ENCODE results near the gene TSPAN17. TPM values are rescaled to one million over a fixed set of nuclear protein-coding genes. Genes with fewer than 3 reads are reported as not detected.

TSPAN17 gene
- total and polyA plus RNA-seq, 2 experiments from 2014 or later: 11.7 to 52.1 TPM

DNA sequence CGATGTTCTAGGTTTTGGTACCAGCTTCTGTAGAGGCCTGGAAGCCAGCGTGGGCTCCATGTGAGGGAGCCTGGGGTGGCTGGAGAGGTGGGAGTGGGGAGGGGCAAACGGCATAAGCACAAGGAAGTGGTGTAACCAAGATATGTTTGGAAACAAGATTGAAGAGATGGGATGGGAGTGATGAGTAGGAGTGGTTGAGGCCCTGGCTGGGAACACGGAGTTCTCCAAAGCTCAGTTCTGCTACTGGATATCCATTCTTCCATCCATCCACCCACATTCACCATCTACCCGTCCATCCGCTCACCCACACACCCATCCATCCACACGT lies 12.2 kb downstream of the TSPAN17 start:
- Histone ChIP-seq H2AFZ (no peak overlapping the region), H3K4me2 (no peak overlapping the region), H4K20me1 (replicated peaks; ENCODE audit: insufficient read depth) (no peaks in the 10 kb centered on the region), H3K9me2 (ENCODE audit: insufficient read depth) (no peaks in the 10 kb centered on the region), H3K27ac (ENCODE audit: low read depth) (no peak overlapping the region), H3K79me2 (replicated peaks; ENCODE audit: insufficient read depth) (no peaks in the 10 kb centered on the region), H3F3A (replicated peaks; ENCODE audit: low read depth) (0 out of 2 replicates have a peak, but pooled peaks cover 6% of the 10 kb centered on the region), H3K4me1 (ENCODE audit: insufficient read depth) (no peaks in the 10 kb centered on the region; the same call in 1 of the 2 replicates), H3K36me3 (ENCODE audit: insufficient read depth) (no peaks in the 10 kb centered on the region), H3K27me3 (ENCODE audit: insufficient read depth) (no peaks in the 10 kb centered on the region), H3K4me3 (no peak overlapping the region)
- Mint-ChIP-seq H3K27ac (no peak overlapping the region), H3K4me3 (no peak overlapping the region), H3K4me1 (peaks cover 15% of the 10 kb centered on the region), H3K9me3 (no peaks in the 10 kb centered on the region), H3K27me3 (ENCODE audit: insufficient read depth, low read depth, poor library complexity) (peaks cover 6% of the 10 kb centered on the region), H3K36me3 (ENCODE audit: low read depth) (no peaks in the 10 kb centered on the region)
- ATAC-seq (no peak), DNase-seq (ENCODE audit: low spot score) (no peak)
- TF ChIP-seq POLR2AphosphoS5 (IDR thresholded peaks at IDR 0.05; ENCODE audit: low read depth): no peak
- no peak for TF ChIP-seq ZNF331 (CRISPR knock-in tag; IDR thresholded peaks at IDR 0.05; ENCODE audit: low read depth)
- no peak for TF ChIP-seq JUNB (IDR thresholded peaks at IDR 0.05; ENCODE audit: unreplicated experiment)
- TF ChIP-seq, protein P1, sequence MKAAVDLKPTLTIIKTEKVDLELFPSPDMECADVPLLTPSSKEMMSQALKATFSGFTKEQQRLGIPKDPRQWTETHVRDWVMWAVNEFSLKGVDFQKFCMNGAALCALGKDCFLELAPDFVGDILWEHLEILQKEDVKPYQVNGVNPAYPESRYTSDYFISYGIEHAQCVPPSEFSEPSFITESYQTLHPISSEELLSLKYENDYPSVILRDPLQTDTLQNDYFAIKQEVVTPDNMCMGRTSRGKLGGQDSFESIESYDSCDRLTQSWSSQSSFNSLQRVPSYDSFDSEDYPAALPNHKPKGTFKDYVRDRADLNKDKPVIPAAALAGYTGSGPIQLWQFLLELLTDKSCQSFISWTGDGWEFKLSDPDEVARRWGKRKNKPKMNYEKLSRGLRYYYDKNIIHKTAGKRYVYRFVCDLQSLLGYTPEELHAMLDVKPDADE (IDR thresholded peaks at IDR 0.05): no peak
- no peak for TF ChIP-seq STAT1 (IDR thresholded peaks at IDR 0.05; ENCODE audit: unreplicated experiment)
- TF ChIP-seq CREB1 (CRISPR knock-in tag; IDR thresholded peaks at IDR 0.05; ENCODE audit: low read depth): no peak
- TF ChIP-seq, protein P2, sequence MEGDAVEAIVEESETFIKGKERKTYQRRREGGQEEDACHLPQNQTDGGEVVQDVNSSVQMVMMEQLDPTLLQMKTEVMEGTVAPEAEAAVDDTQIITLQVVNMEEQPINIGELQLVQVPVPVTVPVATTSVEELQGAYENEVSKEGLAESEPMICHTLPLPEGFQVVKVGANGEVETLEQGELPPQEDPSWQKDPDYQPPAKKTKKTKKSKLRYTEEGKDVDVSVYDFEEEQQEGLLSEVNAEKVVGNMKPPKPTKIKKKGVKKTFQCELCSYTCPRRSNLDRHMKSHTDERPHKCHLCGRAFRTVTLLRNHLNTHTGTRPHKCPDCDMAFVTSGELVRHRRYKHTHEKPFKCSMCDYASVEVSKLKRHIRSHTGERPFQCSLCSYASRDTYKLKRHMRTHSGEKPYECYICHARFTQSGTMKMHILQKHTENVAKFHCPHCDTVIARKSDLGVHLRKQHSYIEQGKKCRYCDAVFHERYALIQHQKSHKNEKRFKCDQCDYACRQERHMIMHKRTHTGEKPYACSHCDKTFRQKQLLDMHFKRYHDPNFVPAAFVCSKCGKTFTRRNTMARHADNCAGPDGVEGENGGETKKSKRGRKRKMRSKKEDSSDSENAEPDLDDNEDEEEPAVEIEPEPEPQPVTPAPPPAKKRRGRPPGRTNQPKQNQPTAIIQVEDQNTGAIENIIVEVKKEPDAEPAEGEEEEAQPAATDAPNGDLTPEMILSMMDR (conservative IDR thresholded peaks at IDR 0.05; ENCODE audit: low read depth in 2 of 2): no peak
- TF ChIP-seq EZH2 (IDR thresholded peaks at IDR 0.05; ENCODE audit: low read depth, unreplicated experiment): no peak
- TF ChIP-seq NANOG (IDR thresholded peaks at IDR 0.05; ENCODE audit: borderline replicate concordance): no peak
- TF ChIP-seq, protein P3, sequence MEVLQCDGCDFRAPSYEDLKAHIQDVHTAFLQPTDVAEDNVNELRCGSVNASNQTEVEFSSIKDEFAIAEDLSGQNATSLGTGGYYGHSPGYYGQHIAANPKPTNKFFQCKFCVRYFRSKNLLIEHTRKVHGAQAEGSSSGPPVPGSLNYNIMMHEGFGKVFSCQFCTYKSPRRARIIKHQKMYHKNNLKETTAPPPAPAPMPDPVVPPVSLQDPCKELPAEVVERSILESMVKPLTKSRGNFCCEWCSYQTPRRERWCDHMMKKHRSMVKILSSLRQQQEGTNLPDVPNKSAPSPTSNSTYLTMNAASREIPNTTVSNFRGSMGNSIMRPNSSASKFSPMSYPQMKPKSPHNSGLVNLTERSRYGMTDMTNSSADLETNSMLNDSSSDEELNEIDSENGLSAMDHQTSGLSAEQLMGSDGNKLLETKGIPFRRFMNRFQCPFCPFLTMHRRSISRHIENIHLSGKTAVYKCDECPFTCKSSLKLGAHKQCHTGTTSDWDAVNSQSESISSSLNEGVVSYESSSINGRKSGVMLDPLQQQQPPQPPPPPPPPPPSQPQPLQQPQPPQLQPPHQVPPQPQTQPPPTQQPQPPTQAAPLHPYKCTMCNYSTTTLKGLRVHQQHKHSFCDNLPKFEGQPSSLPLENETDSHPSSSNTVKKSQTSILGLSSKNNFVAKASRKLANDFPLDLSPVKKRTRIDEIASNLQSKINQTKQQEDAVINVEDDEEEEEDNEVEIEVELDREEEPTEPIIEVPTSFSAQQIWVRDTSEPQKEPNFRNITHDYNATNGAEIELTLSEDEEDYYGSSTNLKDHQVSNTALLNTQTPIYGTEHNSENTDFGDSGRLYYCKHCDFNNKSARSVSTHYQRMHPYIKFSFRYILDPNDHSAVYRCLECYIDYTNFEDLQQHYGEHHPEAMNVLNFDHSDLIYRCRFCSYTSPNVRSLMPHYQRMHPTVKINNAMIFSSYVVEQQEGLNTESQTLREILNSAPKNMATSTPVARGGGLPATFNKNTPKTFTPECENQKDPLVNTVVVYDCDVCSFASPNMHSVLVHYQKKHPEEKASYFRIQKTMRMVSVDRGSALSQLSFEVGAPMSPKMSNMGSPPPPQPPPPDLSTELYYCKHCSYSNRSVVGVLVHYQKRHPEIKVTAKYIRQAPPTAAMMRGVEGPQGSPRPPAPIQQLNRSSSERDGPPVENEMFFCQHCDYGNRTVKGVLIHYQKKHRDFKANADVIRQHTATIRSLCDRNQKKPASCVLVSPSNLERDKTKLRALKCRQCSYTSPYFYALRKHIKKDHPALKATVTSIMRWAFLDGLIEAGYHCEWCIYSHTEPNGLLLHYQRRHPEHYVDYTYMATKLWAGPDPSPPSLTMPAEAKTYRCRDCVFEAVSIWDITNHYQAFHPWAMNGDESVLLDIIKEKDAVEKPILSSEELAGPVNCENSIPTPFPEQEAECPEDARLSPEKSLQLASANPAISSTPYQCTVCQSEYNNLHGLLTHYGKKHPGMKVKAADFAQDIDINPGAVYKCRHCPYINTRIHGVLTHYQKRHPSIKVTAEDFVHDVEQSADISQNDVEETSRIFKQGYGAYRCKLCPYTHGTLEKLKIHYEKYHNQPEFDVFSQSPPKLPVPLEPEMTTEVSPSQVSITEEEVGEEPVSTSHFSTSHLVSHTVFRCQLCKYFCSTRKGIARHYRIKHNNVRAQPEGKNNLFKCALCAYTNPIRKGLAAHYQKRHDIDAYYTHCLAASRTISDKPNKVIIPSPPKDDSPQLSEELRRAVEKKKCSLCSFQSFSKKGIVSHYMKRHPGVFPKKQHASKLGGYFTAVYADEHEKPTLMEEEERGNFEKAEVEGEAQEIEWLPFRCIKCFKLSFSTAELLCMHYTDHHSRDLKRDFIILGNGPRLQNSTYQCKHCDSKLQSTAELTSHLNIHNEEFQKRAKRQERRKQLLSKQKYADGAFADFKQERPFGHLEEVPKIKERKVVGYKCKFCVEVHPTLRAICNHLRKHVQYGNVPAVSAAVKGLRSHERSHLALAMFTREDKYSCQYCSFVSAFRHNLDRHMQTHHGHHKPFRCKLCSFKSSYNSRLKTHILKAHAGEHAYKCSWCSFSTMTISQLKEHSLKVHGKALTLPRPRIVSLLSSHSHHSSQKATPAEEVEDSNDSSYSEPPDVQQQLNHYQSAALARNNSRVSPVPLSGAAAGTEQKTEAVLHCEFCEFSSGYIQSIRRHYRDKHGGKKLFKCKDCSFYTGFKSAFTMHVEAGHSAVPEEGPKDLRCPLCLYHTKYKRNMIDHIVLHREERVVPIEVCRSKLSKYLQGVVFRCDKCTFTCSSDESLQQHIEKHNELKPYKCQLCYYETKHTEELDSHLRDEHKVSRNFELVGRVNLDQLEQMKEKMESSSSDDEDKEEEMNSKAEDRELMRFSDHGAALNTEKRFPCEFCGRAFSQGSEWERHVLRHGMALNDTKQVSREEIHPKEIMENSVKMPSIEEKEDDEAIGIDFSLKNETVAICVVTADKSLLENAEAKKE (CRISPR knock-in tag; IDR thresholded peaks at IDR 0.05): no peak
- no peak for TF ChIP-seq EZH2phosphoT487 (IDR thresholded peaks at IDR 0.05; ENCODE audit: unreplicated experiment)
- no peak for TF ChIP-seq ZNF114 (CRISPR knock-in tag; IDR thresholded peaks at IDR 0.05)
- TF ChIP-seq, protein P4, sequence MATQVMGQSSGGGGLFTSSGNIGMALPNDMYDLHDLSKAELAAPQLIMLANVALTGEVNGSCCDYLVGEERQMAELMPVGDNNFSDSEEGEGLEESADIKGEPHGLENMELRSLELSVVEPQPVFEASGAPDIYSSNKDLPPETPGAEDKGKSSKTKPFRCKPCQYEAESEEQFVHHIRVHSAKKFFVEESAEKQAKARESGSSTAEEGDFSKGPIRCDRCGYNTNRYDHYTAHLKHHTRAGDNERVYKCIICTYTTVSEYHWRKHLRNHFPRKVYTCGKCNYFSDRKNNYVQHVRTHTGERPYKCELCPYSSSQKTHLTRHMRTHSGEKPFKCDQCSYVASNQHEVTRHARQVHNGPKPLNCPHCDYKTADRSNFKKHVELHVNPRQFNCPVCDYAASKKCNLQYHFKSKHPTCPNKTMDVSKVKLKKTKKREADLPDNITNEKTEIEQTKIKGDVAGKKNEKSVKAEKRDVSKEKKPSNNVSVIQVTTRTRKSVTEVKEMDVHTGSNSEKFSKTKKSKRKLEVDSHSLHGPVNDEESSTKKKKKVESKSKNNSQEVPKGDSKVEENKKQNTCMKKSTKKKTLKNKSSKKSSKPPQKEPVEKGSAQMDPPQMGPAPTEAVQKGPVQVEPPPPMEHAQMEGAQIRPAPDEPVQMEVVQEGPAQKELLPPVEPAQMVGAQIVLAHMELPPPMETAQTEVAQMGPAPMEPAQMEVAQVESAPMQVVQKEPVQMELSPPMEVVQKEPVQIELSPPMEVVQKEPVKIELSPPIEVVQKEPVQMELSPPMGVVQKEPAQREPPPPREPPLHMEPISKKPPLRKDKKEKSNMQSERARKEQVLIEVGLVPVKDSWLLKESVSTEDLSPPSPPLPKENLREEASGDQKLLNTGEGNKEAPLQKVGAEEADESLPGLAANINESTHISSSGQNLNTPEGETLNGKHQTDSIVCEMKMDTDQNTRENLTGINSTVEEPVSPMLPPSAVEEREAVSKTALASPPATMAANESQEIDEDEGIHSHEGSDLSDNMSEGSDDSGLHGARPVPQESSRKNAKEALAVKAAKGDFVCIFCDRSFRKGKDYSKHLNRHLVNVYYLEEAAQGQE (IDR thresholded peaks at IDR 0.05; ENCODE audit: unreplicated experiment): no peak
